WTC11 (cell line): ENCODE results near the gene RUSF1.

Experiments used
- CREM ChIP-seq: sonication (generic); formaldehyde crosslinking; IDR thresholded peaks from 2 replicates; pipeline ENCODE4 v1.8.1; 2022; ENCODE audit warnings: mild to moderate bottlenecking, missing genetic modification reagents, moderate library complexity
- ETV6 ChIP-seq: sonication (generic); formaldehyde crosslinking; IDR thresholded peaks from 2 replicates; pipeline ENCODE4 v1.8.1; 2022; ENCODE audit warnings: mild to moderate bottlenecking, missing genetic modification reagents
- GABPB1 ChIP-seq: sonication (generic); formaldehyde crosslinking; IDR thresholded peaks from 2 replicates; pipeline ENCODE4 v1.8.1; 2023; ENCODE audit warnings: mild to moderate bottlenecking, missing genetic modification reagents
- TF ChIP-seq, protein P1 (sequence below): sonication (generic); formaldehyde crosslinking; IDR thresholded peaks from 2 replicates; pipeline ENCODE4 v1.8.1; 2023; ENCODE audit warnings: mild to moderate bottlenecking, missing genetic modification reagents, borderline replicate concordance
- TF ChIP-seq, protein P2 (sequence below): fragments of 200-600 bp; IDR thresholded peaks from 2 replicates; pipeline ENCODE4 v1.8.0; 2022; ENCODE audit warnings: antibody characterized with exemption
- TF ChIP-seq, protein P3 (sequence below): sonication (generic); formaldehyde crosslinking; conservative IDR thresholded peaks from 2 replicates; pipeline ENCODE4 v1.8.1; 2022; ENCODE audit warnings: mild to moderate bottlenecking, missing genetic modification reagents

DNA sequence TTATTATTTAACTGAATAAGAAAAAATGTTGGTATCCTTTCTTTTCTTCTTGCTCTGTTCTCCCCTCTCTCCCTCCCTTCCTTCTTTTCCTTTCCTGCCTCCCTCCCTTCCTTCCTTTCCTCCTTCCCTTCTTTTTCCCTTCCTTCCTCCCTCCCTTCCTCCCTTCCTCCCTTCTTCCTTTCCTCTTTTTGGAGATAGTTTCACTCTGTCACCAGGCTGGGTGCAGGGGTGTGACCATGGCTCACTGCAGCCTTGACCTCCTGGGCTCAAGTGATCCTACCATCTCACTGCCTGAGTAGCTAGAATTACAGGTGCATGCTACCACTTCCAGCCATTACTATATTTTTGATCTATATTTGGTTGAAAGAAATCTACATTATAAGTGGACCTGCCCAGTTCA, 5.7 kb upstream of the RUSF1 start:
- TF ChIP-seq, protein P1, sequence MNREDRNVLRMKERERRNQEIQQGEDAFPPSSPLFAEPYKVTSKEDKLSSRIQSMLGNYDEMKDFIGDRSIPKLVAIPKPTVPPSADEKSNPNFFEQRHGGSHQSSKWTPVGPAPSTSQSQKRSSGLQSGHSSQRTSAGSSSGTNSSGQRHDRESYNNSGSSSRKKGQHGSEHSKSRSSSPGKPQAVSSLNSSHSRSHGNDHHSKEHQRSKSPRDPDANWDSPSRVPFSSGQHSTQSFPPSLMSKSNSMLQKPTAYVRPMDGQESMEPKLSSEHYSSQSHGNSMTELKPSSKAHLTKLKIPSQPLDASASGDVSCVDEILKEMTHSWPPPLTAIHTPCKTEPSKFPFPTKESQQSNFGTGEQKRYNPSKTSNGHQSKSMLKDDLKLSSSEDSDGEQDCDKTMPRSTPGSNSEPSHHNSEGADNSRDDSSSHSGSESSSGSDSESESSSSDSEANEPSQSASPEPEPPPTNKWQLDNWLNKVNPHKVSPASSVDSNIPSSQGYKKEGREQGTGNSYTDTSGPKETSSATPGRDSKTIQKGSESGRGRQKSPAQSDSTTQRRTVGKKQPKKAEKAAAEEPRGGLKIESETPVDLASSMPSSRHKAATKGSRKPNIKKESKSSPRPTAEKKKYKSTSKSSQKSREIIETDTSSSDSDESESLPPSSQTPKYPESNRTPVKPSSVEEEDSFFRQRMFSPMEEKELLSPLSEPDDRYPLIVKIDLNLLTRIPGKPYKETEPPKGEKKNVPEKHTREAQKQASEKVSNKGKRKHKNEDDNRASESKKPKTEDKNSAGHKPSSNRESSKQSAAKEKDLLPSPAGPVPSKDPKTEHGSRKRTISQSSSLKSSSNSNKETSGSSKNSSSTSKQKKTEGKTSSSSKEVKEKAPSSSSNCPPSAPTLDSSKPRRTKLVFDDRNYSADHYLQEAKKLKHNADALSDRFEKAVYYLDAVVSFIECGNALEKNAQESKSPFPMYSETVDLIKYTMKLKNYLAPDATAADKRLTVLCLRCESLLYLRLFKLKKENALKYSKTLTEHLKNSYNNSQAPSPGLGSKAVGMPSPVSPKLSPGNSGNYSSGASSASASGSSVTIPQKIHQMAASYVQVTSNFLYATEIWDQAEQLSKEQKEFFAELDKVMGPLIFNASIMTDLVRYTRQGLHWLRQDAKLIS (CRISPR knock-in tag) = no peak
- TF ChIP-seq, protein P2, sequence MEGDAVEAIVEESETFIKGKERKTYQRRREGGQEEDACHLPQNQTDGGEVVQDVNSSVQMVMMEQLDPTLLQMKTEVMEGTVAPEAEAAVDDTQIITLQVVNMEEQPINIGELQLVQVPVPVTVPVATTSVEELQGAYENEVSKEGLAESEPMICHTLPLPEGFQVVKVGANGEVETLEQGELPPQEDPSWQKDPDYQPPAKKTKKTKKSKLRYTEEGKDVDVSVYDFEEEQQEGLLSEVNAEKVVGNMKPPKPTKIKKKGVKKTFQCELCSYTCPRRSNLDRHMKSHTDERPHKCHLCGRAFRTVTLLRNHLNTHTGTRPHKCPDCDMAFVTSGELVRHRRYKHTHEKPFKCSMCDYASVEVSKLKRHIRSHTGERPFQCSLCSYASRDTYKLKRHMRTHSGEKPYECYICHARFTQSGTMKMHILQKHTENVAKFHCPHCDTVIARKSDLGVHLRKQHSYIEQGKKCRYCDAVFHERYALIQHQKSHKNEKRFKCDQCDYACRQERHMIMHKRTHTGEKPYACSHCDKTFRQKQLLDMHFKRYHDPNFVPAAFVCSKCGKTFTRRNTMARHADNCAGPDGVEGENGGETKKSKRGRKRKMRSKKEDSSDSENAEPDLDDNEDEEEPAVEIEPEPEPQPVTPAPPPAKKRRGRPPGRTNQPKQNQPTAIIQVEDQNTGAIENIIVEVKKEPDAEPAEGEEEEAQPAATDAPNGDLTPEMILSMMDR = no peak
- TF ChIP-seq, protein P3, sequence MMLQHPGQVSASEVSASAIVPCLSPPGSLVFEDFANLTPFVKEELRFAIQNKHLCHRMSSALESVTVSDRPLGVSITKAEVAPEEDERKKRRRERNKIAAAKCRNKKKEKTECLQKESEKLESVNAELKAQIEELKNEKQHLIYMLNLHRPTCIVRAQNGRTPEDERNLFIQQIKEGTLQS (CRISPR knock-in tag) = no peak
- no peak for TF ChIP-seq GABPB1
- no peak for TF ChIP-seq ETV6 (CRISPR knock-in tag)
- TF ChIP-seq CREM = no peak
